Right lobe of liver (tissue), 6 donors: ENCODE measurements around the gene ACTG2. TPM values are rescaled to one million over a fixed set of nuclear protein-coding genes. Genes with fewer than 3 reads are reported as not detected.

ENCODE experiments used
- ATAC-seq, 4 donors: fragments of 200-7000 bp; cut with Tn5 transposase; one replicate each; pipeline ENCODE4 v1.9.1; 2020; ENCODE audit warnings: mild to moderate bottlenecking in 4 of 4, moderate library complexity in 4 of 4
- DNase-seq, 3 donors: peaks; one replicate each; pipeline ENCODE4 v3.0.0-alpha.2; 2020
- H3K27ac ChIP-seq, 3 donors: fragments of 200-600 bp; one replicate each; pipeline ENCODE4 v1.8.0; 2022
- H3K27me3 ChIP-seq, 2 donors: fragments of 200-600 bp; one replicate each; pipeline ENCODE4 v1.8.0; 2022
- H3K36me3 ChIP-seq, 4 donors: fragments of 200-600 bp; sonication (generic) in 1 of 4; one replicate each; pipeline versions ENCODE4 v1.5.1 to v1.8.0; 2017 to 2022; ENCODE audit warnings: control low read depth in 1 of 4
- H3K4me1 ChIP-seq, 4 donors: fragments of 200-600 bp; sonication (generic) in 1 of 4; one replicate each; pipeline versions ENCODE4 v1.5.1 to v1.8.0; 2017 to 2022; ENCODE audit warnings: control low read depth in 1 of 4
- H3K4me3 ChIP-seq, 3 donors: fragments of 200-600 bp; one replicate each; pipeline ENCODE4 v1.8.0; 2022
- H3K9me3 ChIP-seq, 4 donors: fragments of 200-600 bp; sonication (generic) in 1 of 4; one replicate each; pipeline versions ENCODE4 v1.5.1 to v1.8.0; 2017 to 2022; ENCODE audit warnings: control low read depth in 1 of 4
- CTCF ChIP-seq, 4 donors: fragments of 200-600 bp in 3 of 4; fragments of 450-650 bp in 1 of 4; IDR thresholded peaks; one replicate each; pipeline versions ENCODE4 v1.5.1 to v1.8.0; 2016 to 2022; ENCODE audit warnings: antibody characterized with exemption in 4 of 4, mild to moderate bottlenecking in 2 of 4
- POLR2A ChIP-seq: fragments of 450-650 bp; IDR thresholded peaks from one replicate; pipeline ENCODE4 v1.6.1; 2017; ENCODE audit warnings: antibody characterized with exemption, mild to moderate bottlenecking
- WGBS: methylation state at CpG from one replicate; pipeline ENCODE4 v1.1.6; 2018; ENCODE audit warnings: low coverage, low lambda C conversion rate; ENCODE audit not compliant: insufficient coverage; ENCODE audit errors: missing lambda C conversion rate; 5-methylcytosine and 5-hydroxymethylcytosine counted together
- intact Hi-C, 2 donors: fragments of 100-400 bp; cut with DNase I; formaldehyde crosslinking; loops; one replicate each; pipeline versions ENCODE4 v1.11.2 to v1.14.1; 2022
- total RNA-seq, 6 experiments: library from RNA; depleted of rRNA in 2 of 6; stranded (reverse); fragments of >200 nt in 2 of 6; fragmentation: NEBNext Ultra II Directional in 3 of 6; extraction: Animal tissue kit (Norgen Biotek cat#: 25700) in 3 of 6; gene quantifications; one replicate each; pipeline versions ENCODE4 v1.1.0 to v1.2.4, GENCODE V29; 2016 to 2023
- donor health status: DM: no; HTN: yes; CAD: no.
- donor health status: DM: no; HTN: no; CAD: no.
- donor health status: DM: no; HTN: no; CAD: no.
- donor health status: DM: no; HTN: yes; CAD: no.
- donor health status: DM: no; HTN: yes; CAD: no.

ACTG2 gene
- total RNA-seq, 6 experiments from 2014 or later: 0.39 to 12.8 (median 1.1) TPM

DNA sequence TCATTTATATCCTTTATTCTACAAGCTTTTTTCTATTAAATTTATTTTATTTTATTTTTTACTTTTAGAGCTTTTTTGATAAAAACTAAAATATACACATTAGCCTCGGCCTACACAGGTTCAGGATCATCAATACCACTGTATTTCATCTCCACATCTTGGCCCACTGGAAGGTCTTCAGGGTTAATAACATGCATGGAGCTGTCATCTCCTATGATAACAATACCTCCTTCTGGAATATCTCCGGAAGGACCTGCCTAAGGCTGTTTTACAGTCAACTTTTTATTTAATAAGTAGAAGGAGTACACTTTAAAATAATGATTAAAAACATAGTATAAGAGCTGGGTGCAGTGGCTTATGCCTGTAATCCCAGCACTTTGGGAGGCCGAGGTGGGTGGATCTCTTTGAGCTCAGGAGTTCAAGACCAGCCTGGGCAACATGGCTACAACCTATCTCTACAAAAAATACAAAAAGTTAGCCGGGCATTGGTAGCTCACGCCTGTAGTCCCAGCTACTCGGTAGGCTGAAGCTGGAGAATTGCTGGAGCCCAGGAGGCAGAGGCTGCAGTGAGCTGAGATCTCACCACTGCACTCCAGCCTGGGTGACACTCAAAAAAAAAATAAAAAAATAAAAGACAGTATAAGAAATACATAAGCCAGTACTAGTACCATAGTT is 18.2 kb downstream of the ACTG2 start:
- intact Hi-C loops: no loop called here
- 80% methylated on average over 6 of the region's 6 CpGs for WGBS
- no peaks in the 10 kb centered on the region for H3K36me3 ChIP-seq

GRCh38 chr2:73911548-73912208 is 18.9 kb downstream of the ACTG2 start:
- no peak for ATAC-seq
- DNase-seq: no peak
- intact Hi-C loops: no loop called here
- 68% methylated on average over 8 of the region's 8 CpGs for WGBS
- TF ChIP-seq CTCF (IDR thresholded peaks at IDR 0.05) (no peak), POLR2A (no peak)
- Histone ChIP-seq H3K4me1 (no peaks in the 10 kb centered on the region), H3K36me3 (no peaks in the 10 kb centered on the region), H3K27me3 (no peaks in the 10 kb centered on the region), H3K9me3 (no peaks in the 10 kb centered on the region), H3K4me3 (no peak overlapping the region), H3K27ac (no peak overlapping the region)

More for the DNA sequence above, 18.2 kb downstream of the ACTG2 start:
- ATAC-seq (no peak), DNase-seq (no peak)
- Histone ChIP-seq H3K27ac (no peak overlapping the region), H3K4me3 (no peak overlapping the region), H3K9me3 (no peaks in the 10 kb centered on the region), H3K27me3 (no peaks in the 10 kb centered on the region), H3K4me1 (no peaks in the 10 kb centered on the region)
- no peak for TF ChIP-seq POLR2A
- TF ChIP-seq CTCF (IDR thresholded peaks at IDR 0.05): no peak

DNA sequence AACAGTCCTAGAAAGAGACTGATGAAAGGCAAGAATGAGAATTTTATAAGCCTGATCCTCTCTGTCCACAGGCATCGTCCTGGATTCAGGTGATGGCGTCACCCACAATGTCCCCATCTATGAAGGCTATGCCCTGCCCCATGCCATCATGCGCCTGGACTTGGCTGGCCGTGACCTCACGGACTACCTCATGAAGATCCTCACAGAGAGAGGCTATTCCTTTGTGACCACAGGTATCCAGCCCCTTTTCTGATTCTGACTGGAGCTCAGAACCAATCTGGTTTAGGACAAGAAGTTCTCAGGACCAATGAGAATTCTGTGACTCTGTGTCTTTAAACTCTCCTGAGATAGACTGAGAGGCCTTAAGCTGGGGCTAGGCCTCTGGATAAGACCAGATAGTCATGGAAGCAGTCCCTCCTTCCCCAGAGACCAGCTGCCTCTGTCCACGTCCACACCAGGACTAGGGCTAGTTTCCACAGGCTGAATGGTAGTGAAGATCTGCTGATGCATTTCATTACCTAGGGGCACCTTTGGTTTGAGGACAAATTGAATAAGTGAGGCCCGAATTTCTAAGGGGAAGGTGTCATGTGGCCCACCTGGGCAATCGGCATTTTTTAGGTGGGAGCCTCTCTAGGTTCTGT is 20.7 kb downstream of the ACTG2 start:
- no peaks in the 10 kb centered on the region for H3K9me3 ChIP-seq
- H3K27me3 ChIP-seq: no peaks in the 10 kb centered on the region
- no peak overlapping the region for H3K27ac ChIP-seq
- H3K4me3 ChIP-seq: no peak overlapping the region
- 86% methylated on average over 1 of the region's 8 CpGs for WGBS
- intact Hi-C loops: no loop called here
- H3K36me3 ChIP-seq: no peaks in the 10 kb centered on the region
- TF ChIP-seq POLR2A (no peak), CTCF (IDR thresholded peaks at IDR 0.05) (no peak)
- H3K4me1 ChIP-seq: no peaks in the 10 kb centered on the region
- DNase-seq (no peak), ATAC-seq (no peak)

DNA sequence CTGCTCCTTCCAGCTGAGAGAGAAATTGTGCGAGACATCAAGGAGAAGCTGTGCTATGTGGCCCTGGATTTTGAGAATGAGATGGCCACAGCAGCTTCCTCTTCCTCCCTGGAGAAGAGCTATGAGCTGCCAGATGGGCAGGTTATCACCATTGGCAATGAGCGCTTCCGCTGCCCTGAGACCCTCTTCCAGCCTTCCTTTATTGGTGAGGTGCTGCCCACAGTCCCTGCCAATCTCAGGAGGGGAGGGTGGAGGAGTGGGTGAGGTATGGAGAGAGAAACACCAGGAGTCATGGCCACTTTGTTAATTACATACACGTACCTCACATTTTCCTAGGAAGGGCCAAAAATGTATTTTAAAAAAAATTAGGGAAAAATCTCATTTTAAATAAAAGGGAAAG is 21.9 kb downstream of the ACTG2 start:
- H3K27ac ChIP-seq: no peak overlapping the region
- no peaks in the 10 kb centered on the region for H3K36me3 ChIP-seq
- no peak for TF ChIP-seq CTCF (IDR thresholded peaks at IDR 0.05)
- no peak for TF ChIP-seq POLR2A
- H3K27me3 ChIP-seq: no peaks in the 10 kb centered on the region
- ATAC-seq (no peak), DNase-seq (no peak)
- H3K4me1 ChIP-seq: no peaks in the 10 kb centered on the region
- 50% methylated on average over 2 of the region's 4 CpGs for WGBS
- intact Hi-C loops: no loop called here
- no peaks in the 10 kb centered on the region for H3K9me3 ChIP-seq
- no peak overlapping the region for H3K4me3 ChIP-seq
